PFSK-1 (cell line): ENCODE measurements around the gene SRSF2.

Experiments used
- FOXP2 ChIP-seq: optimal IDR thresholded peaks from 2 replicates; pipeline ENCODE3; 2011; ENCODE audit warnings: borderline replicate concordance, control low read depth, inconsistent platforms; ENCODE audit not compliant: insufficient read depth; ENCODE audit errors: extremely low read length, extremely low read depth
- POLR2AphosphoS5 ChIP-seq: IDR thresholded peaks from 2 replicates; pipeline ENCODE4 v1.6.1; 2012; ENCODE audit warnings: low read depth, mild to moderate bottlenecking, control low read depth, low read length, moderate library complexity
- SIN3A ChIP-seq: IDR thresholded peaks from 2 replicates; pipeline ENCODE4 v1.6.1; 2012; ENCODE audit warnings: mild to moderate bottlenecking, low read length, moderate library complexity, borderline replicate concordance; ENCODE audit not compliant: insufficient read depth
- TAF1 ChIP-seq: IDR thresholded peaks from 2 replicates; pipeline ENCODE4 v1.6.1; 2012; ENCODE audit warnings: low read length, control low read depth, borderline replicate concordance; ENCODE audit not compliant: insufficient read depth
- TF ChIP-seq, protein P1 (sequence below), 2 experiments: IDR thresholded peaks; 2 replicates each; pipeline versions ENCODE4 v1.6.1 to v1.8.0; 2011 to 2012; ENCODE audit warnings: low read depth in 2 of 2, low read length in 2 of 2, control low read depth in 1 of 2, inconsistent platforms in 1 of 2, mild to moderate bottlenecking in 1 of 2, moderate library complexity in 1 of 2; ENCODE audit not compliant: insufficient read depth in 1 of 2

DNA sequence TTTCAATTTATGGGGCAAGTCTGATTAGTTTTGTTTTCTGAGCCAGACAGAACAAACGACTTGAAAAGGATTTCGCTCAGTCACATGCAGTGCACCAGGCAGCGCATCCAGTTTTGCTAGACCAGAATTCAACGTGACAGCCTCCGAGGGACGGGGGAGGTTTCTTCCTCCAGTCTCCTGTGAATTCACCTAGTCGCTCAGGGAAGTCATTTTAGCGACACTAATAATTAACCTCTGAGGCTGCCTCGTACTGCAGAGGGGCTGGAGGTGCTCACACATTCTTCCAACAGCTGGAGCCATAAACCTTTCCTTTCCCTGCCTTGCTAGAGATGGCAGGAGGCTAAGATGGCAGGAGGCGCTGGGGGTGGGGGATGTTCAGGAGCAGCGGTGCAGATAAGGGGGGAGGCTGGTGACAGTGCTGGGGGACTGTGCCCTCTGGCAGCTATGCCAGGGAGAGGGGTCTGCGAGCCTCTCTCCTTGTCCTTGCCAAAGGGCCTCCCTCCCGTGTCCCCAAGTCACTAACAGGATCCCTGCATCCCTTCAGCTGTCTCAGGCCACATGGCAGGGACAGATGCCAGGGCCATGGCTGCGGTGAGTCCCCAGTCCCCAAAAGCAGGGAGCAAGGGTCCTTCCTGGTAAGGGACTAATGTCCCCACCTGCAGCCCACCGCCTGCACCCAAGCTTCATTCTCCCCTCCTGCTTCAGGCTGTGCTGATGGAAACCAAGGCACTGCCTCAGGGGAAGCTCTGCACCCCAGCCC, 50.4 kb downstream of the SRSF2 start:
- TF ChIP-seq, protein P1, sequence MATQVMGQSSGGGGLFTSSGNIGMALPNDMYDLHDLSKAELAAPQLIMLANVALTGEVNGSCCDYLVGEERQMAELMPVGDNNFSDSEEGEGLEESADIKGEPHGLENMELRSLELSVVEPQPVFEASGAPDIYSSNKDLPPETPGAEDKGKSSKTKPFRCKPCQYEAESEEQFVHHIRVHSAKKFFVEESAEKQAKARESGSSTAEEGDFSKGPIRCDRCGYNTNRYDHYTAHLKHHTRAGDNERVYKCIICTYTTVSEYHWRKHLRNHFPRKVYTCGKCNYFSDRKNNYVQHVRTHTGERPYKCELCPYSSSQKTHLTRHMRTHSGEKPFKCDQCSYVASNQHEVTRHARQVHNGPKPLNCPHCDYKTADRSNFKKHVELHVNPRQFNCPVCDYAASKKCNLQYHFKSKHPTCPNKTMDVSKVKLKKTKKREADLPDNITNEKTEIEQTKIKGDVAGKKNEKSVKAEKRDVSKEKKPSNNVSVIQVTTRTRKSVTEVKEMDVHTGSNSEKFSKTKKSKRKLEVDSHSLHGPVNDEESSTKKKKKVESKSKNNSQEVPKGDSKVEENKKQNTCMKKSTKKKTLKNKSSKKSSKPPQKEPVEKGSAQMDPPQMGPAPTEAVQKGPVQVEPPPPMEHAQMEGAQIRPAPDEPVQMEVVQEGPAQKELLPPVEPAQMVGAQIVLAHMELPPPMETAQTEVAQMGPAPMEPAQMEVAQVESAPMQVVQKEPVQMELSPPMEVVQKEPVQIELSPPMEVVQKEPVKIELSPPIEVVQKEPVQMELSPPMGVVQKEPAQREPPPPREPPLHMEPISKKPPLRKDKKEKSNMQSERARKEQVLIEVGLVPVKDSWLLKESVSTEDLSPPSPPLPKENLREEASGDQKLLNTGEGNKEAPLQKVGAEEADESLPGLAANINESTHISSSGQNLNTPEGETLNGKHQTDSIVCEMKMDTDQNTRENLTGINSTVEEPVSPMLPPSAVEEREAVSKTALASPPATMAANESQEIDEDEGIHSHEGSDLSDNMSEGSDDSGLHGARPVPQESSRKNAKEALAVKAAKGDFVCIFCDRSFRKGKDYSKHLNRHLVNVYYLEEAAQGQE (IDR thresholded peaks at IDR 0.05; ENCODE audit: insufficient read depth in 1 of 2, low read depth in 2 of 2, low read length in 2 of 2): no peak
- no peak for TF ChIP-seq POLR2AphosphoS5
- no peak for TF ChIP-seq TAF1
- no peak for TF ChIP-seq SIN3A
- no peak for TF ChIP-seq FOXP2
